Measurements from ENCODE around the gene SCAMP5. TPM values are rescaled to one million over a fixed set of nuclear protein-coding genes. Genes with fewer than 3 reads are reported as not detected.

The SCAMP5 gene
- total RNA-seq, 2 experiments from 2014 or later = 0.65 to 1.1 TPM

DNA sequence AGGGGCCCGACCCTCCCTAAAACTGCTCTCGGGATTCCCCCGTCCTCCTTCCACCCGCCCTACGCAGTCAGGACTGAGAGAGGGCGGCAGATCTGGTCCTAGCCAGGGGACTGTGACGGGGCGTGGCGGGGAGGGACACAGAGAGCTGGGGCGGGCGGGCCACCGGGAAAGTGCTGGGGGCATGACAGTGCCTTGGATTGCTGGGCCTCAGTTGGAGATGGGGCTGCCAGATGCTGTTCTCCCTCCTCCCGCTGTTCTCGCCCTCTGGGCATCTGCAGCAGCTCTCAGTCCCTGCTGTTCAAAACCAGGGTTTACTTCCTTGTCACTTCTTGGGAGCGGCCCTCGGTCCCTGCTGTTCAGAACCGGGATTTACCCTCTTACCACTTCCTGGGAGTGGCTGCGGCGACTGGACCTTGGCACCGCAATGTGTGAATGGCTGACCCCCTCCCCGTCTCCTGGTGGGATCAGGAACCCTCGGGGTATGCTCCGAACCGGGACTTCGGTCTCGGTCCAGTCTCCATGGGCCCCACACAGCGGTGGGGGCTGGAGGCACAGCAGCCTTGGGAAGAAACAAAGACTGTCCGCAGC, 36.9 kb upstream of the SCAMP5 start:
- Mint-ChIP-seq H3K36me3 (ENCODE audit: low read depth) (no peaks in the 10 kb centered on the region), H3K4me1 (ENCODE audit: low read depth) (peaks cover 54% of the 10 kb centered on the region), H3K4me3 (peak overlapping the region; percentile 15), H3K9me3 (no peaks in the 10 kb centered on the region), H3K27ac (no peak overlapping the region), H3K27me3 (peaks cover 35% of the 10 kb centered on the region)
- intact Hi-C loops (cut with micrococcal nuclease) = no loop called here
- CTCF ChIA-PET = interaction anchor here (6.9 kb wide), 1 partner anchor 8 kb away, joined by 36 read pairs; no protein-coding TSS in a partner anchor
- ATAC-seq (no peak), DNase-seq (peak; percentile 28)
- POLR2A ChIA-PET = no interaction called here
- TF ChIP-seq, protein P1, sequence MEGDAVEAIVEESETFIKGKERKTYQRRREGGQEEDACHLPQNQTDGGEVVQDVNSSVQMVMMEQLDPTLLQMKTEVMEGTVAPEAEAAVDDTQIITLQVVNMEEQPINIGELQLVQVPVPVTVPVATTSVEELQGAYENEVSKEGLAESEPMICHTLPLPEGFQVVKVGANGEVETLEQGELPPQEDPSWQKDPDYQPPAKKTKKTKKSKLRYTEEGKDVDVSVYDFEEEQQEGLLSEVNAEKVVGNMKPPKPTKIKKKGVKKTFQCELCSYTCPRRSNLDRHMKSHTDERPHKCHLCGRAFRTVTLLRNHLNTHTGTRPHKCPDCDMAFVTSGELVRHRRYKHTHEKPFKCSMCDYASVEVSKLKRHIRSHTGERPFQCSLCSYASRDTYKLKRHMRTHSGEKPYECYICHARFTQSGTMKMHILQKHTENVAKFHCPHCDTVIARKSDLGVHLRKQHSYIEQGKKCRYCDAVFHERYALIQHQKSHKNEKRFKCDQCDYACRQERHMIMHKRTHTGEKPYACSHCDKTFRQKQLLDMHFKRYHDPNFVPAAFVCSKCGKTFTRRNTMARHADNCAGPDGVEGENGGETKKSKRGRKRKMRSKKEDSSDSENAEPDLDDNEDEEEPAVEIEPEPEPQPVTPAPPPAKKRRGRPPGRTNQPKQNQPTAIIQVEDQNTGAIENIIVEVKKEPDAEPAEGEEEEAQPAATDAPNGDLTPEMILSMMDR (IDR thresholded peaks at IDR 0.05) = no peak

DNA sequence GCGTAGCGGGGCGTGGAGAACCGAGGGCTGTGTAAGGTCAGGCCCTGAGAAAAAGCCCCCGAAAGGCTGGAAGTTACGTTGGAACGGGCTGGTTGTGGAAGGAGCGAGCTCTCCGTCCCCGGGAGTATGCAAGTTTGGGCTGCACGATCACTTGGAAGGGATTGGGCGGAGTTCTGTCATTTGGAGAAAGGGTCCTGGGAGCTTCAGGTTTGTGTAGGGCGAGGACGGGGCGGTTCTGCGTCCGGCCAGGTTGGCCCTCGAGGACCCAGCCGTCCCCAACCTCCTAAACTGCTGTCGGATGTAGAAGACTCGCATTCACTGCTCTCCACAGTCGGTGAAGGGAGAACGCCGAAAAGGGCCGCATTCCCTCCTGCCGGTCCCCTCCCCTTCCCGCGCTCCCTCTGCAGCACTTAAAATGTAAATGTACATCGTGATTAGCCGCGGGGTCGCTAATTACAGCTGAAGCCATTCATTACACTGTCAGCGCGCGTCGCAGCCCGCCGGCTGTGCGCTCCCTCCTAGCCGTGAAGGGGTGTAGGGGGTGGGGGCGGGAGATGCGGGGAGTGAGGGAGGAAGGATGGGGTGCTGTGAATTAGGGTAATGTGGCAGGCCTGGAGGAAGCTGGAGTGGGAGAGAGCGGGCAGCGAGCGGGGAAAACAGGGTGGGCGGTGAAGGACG, 36.3 kb upstream of the SCAMP5 start:
- Mint-ChIP-seq H3K4me1 (ENCODE audit: low read depth) (peaks cover 52% of the 10 kb centered on the region), H3K4me3 (peak overlapping the region; percentile 24), H3K36me3 (ENCODE audit: low read depth) (no peaks in the 10 kb centered on the region), H3K9me3 (no peaks in the 10 kb centered on the region), H3K27me3 (peaks cover 35% of the 10 kb centered on the region), H3K27ac (no peak overlapping the region)
- TF ChIP-seq, protein P1 (IDR thresholded peaks at IDR 0.05) = no peak
- ATAC-seq (no peak), DNase-seq (no peak)
- intact Hi-C loops (cut with micrococcal nuclease) = no loop called here
- ChIA-PET POLR2A (no interaction called here), CTCF (interaction anchor here (1.3 to 6.9 kb wide), 2 partner anchors 9 to 13 kb away, joined by 4 to 36 read pairs; no protein-coding TSS in a partner anchor)

DNA sequence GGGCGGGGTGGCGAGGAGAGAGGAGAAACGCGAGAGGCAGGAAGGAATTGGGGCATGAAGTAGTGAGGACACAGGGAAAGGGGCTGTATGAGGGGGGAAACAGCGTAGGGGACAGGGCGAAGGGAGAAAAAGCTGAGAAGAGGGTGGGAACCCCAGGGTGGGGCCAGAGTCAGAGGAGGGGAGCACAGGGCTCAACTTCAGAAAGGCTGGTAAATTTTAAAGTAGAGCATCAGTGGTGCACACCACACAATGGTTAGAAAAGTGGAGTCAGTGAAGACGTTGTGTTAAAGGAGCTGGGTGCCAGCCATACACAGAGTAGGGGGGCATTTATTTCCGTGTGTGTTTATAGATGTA, 35.8 kb upstream of the SCAMP5 start:
- H3K36me3 Mint-ChIP-seq (ENCODE audit: low read depth) = no peaks in the 10 kb centered on the region
- ATAC-seq (no peak), DNase-seq (no peak)
- no peak overlapping the region for H3K4me3 Mint-ChIP-seq
- POLR2A ChIA-PET = interaction anchor here (0.7 kb wide), 1 partner anchor 21 kb away, joined by 3 read pairs; no protein-coding TSS in a partner anchor
- peaks cover 35% of the 10 kb centered on the region for H3K27me3 Mint-ChIP-seq
- H3K9me3 Mint-ChIP-seq = no peaks in the 10 kb centered on the region
- intact Hi-C loops (cut with micrococcal nuclease) = no loop called here
- TF ChIP-seq, protein P1 (IDR thresholded peaks at IDR 0.05) = no peak
- peaks cover 51% of the 10 kb centered on the region for H3K4me1 Mint-ChIP-seq (ENCODE audit: low read depth)
- CTCF ChIA-PET = interaction anchor here (0.8 to 6.9 kb wide), 4 partner anchors 9 to 245 kb away, joined by 4 to 36 read pairs (median 4); no protein-coding TSS in a partner anchor
- no peak overlapping the region for H3K27ac Mint-ChIP-seq

DNA sequence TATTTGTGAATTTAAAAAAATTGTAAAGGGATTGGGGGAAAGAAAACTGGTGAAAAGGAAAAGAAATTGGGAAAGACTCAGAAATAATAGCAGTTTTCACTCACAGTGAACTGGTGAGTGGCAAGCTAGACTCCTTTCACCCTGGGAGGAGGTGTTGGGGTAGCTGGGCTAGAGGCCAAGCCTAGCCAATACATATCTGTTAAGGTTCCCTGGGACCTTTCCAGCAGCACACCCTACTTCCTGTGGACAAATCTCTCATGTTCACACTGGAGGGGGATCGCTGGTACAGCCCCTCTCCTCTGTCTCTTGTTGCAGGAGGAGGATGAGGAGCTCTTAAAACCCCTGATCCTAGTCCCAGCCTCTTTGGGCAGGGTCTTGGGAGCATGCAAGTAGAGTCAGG, 35.1 kb upstream of the SCAMP5 start:
- no peaks in the 10 kb centered on the region for H3K9me3 Mint-ChIP-seq
- peaks cover 35% of the 10 kb centered on the region for H3K27me3 Mint-ChIP-seq
- DNase-seq = no peak
- no peaks in the 10 kb centered on the region for H3K36me3 Mint-ChIP-seq (ENCODE audit: low read depth)
- TF ChIP-seq, protein P1 (IDR thresholded peaks at IDR 0.05) = no peak
- intact Hi-C loops (cut with micrococcal nuclease) = no loop called here
- H3K4me3 Mint-ChIP-seq = no peak overlapping the region
- no peak for ATAC-seq
- H3K27ac Mint-ChIP-seq = no peak overlapping the region
- CTCF ChIA-PET = interaction anchor here (0.8 to 6.9 kb wide), 5 partner anchors 10 to 244 kb away, joined by 4 to 36 read pairs (median 4); no protein-coding TSS in a partner anchor
- POLR2A ChIA-PET = interaction anchor here (0.7 kb wide), 1 partner anchor 22 kb away, joined by 3 read pairs; no protein-coding TSS in a partner anchor
- H3K4me1 Mint-ChIP-seq (ENCODE audit: low read depth) = peaks cover 44% of the 10 kb centered on the region
